DOHH2 (cell line): Measurements from ENCODE around the gene ROBO1.

Experiments used
- CTCF ChIP-seq: fragments of 200-600 bp; sonication (generic); IDR thresholded peaks from one replicate; pipeline ENCODE4 v1.5.1; 2014; ENCODE audit warnings: antibody characterized with exemption, mild to moderate bottlenecking, low read depth, low read length; ENCODE audit not compliant: poor library complexity, severe bottlenecking
- EZH2phosphoT487 ChIP-seq: fragments of 200-600 bp; sonication (generic); IDR thresholded peaks from 2 replicates; pipeline ENCODE4 v1.6.1; 2017; ENCODE audit warnings: borderline replicate concordance, mild to moderate bottlenecking, antibody characterized with exemption, low read length, moderate library complexity, mixed read lengths

- TF ChIP-seq CTCF (no peak), EZH2phosphoT487 (no peak)
Observed at GRCh38 chr3:78918361-78919020, 849.3 kb downstream of the ROBO1 start.
